DOHH2 (cell line): ENCODE data around the gene MEIS2.

Source experiments
- H3F3A ChIP-seq: fragments of 200-600 bp; sonication (generic), shearing (Covaris generic); 2 replicates; pipeline ENCODE4 v1.6.0; 2016; ENCODE audit warnings: antibody characterized with exemption, mild to moderate bottlenecking; ENCODE audit not compliant: control insufficient read depth, insufficient read depth
- H3K27ac ChIP-seq: fragments of 200-600 bp; sonication (generic); 2 replicates; pipeline ENCODE4 v1.5.1; 2014; ENCODE audit warnings: low read depth, mild to moderate bottlenecking, low read length, moderate library complexity
- H3K27me3 ChIP-seq: fragments of 200-600 bp; sonication (generic); 2 replicates; pipeline ENCODE4 v1.6.1; 2014; ENCODE audit warnings: mild to moderate bottlenecking, low read length, mixed read lengths; ENCODE audit not compliant: control insufficient read depth
- H3K36me3 ChIP-seq: fragments of 200-600 bp; sonication (generic); 2 replicates; pipeline ENCODE4 v1.6.1; 2014; ENCODE audit warnings: mild to moderate bottlenecking, low read length, moderate library complexity, mixed read lengths; ENCODE audit not compliant: control insufficient read depth
- H3K4me1 ChIP-seq: fragments of 200-600 bp; sonication (generic); 2 replicates; pipeline ENCODE4 v1.6.1; 2014; ENCODE audit warnings: mild to moderate bottlenecking, low read length, mixed read lengths; ENCODE audit not compliant: control insufficient read depth
- H3K4me2 ChIP-seq: fragments of 200-600 bp; sonication (generic); 2 replicates; pipeline ENCODE4 v1.6.0; 2014; ENCODE audit warnings: mild to moderate bottlenecking, low read length, moderate library complexity
- H3K4me3 ChIP-seq: fragments of 200-600 bp; sonication (generic); 2 replicates; pipeline ENCODE4 v1.5.1; 2014; ENCODE audit warnings: mild to moderate bottlenecking, low read length, mixed read lengths
- H3K79me2 ChIP-seq: fragments of 200-600 bp; sonication (generic); 2 replicates; pipeline ENCODE4 v1.6.1; 2014; ENCODE audit warnings: mild to moderate bottlenecking, low read length, mixed read lengths; ENCODE audit not compliant: control insufficient read depth
- H3K9me2 ChIP-seq: fragments of 200-600 bp; sonication (generic); replicated peaks from 2 replicates; pipeline ENCODE4 v1.6.1; 2014; ENCODE audit warnings: mild to moderate bottlenecking, low read length, mixed read lengths; ENCODE audit not compliant: control insufficient read depth
- H3K9me3 ChIP-seq: fragments of 200-600 bp; sonication (generic); 2 replicates; pipeline ENCODE4 v1.6.1; 2014; ENCODE audit warnings: antibody characterized with exemption, low read length, mixed read lengths; ENCODE audit not compliant: control insufficient read depth, insufficient read depth
- H4K20me1 ChIP-seq: fragments of 200-600 bp; sonication (generic); 2 replicates; pipeline ENCODE4 v1.6.0; 2014; ENCODE audit warnings: low read depth, mild to moderate bottlenecking, antibody characterized with exemption, low read length, moderate library complexity; ENCODE audit not compliant: control insufficient read depth, insufficient read depth
- CTCF ChIP-seq: fragments of 200-600 bp; sonication (generic); IDR thresholded peaks from one replicate; pipeline ENCODE4 v1.5.1; 2014; ENCODE audit warnings: antibody characterized with exemption, mild to moderate bottlenecking, low read depth, low read length; ENCODE audit not compliant: poor library complexity, severe bottlenecking
- EZH2phosphoT487 ChIP-seq: fragments of 200-600 bp; sonication (generic); IDR thresholded peaks from 2 replicates; pipeline ENCODE4 v1.6.1; 2017; ENCODE audit warnings: borderline replicate concordance, mild to moderate bottlenecking, antibody characterized with exemption, low read length, moderate library complexity, mixed read lengths

Gene MEIS2

GRCh38 chr15:37001417-37001816, 98.9 kb downstream of the MEIS2 start:
- Histone ChIP-seq H3K9me3 (no peaks in the 10 kb centered on the region), H4K20me1 (no peaks in the 10 kb centered on the region), H3K36me3 (peaks cover 26% of the 10 kb centered on the region), H3K4me3 (no peak overlapping the region), H3F3A (no peaks in the 10 kb centered on the region), H3K9me2 (no peaks in the 10 kb centered on the region), H3K79me2 (no peaks in the 10 kb centered on the region), H3K27ac (no peak overlapping the region), H3K27me3 (no peaks in the 10 kb centered on the region), H3K4me1 (peaks cover 4% of the 10 kb centered on the region), H3K4me2 (no peak overlapping the region)
- TF ChIP-seq CTCF: no peak
- TF ChIP-seq EZH2phosphoT487: no peak

GRCh38 chr15:36999778-37000177, 100.6 kb downstream of the MEIS2 start:
- no peaks in the 10 kb centered on the region for H3F3A ChIP-seq
- no peaks in the 10 kb centered on the region for H3K79me2 ChIP-seq
- no peaks in the 10 kb centered on the region for H3K27me3 ChIP-seq
- H3K9me3 ChIP-seq: no peaks in the 10 kb centered on the region
- no peaks in the 10 kb centered on the region for H4K20me1 ChIP-seq
- no peaks in the 10 kb centered on the region for H3K9me2 ChIP-seq
- peaks cover 8% of the 10 kb centered on the region for H3K4me1 ChIP-seq
- H3K36me3 ChIP-seq: peaks cover 14% of the 10 kb centered on the region
- TF ChIP-seq CTCF: no peak
- no peak for TF ChIP-seq EZH2phosphoT487
- H3K27ac ChIP-seq: no peak overlapping the region
- no peak overlapping the region for H3K4me2 ChIP-seq
- H3K4me3 ChIP-seq: no peak overlapping the region

- no peak overlapping the region for H3K27ac ChIP-seq
- no peak for TF ChIP-seq CTCF
- no peak for TF ChIP-seq EZH2phosphoT487
- no peak overlapping the region for H3K4me3 ChIP-seq
- H3K27me3 ChIP-seq: no peaks in the 10 kb centered on the region
- no peaks in the 10 kb centered on the region for H3F3A ChIP-seq
- H3K4me1 ChIP-seq: peaks cover 8% of the 10 kb centered on the region
- H3K9me2 ChIP-seq: no peaks in the 10 kb centered on the region
- no peaks in the 10 kb centered on the region for H3K79me2 ChIP-seq
- no peaks in the 10 kb centered on the region for H3K36me3 ChIP-seq
- H3K4me2 ChIP-seq: no peak overlapping the region
- H3K9me3 ChIP-seq: no peaks in the 10 kb centered on the region
- H4K20me1 ChIP-seq: no peaks in the 10 kb centered on the region
Measured at GRCh38 chr15:36996538-36997181, 103.7 kb downstream of the MEIS2 start.
